CD4-positive, alpha-beta memory T cell (primary cell): ENCODE data around the gene ZDHHC20. TPM values are rescaled to one million over a fixed set of nuclear protein-coding genes. Genes with fewer than 3 reads are reported as not detected.
"Not testable (repeated sequence)": the region's sequence is repeated elsewhere in the genome, so short reads cannot be mapped to it uniquely, and the experiment has no call there.

Experiments
- CTCF ChIA-PET: fragments of 350-600 bp; sonication (Branson Sonifier 250); formaldehyde crosslinking; loops from one replicate; lab custom pipeline; 2021; ENCODE audit warnings: inconsistent platforms; ENCODE audit not compliant: partially characterized antibody; lab: Charles Lee
- POLR2A ChIA-PET: fragments of 350-600 bp; sonication (Branson Sonifier 250); formaldehyde crosslinking; loops from one replicate; lab custom pipeline; 2021; ENCODE audit not compliant: partially characterized antibody; lab: Charles Lee
- DNase-seq, 5 donors: peaks; one replicate each; pipeline versions ENCODE4 v3.0.0 to v3.0.0-alpha.2; 2020 to 2022; ENCODE audit warnings: mixed read lengths in 1 of 5
- H3K27ac ChIP-seq: one replicate; pipeline ENCODE4 v1.7.0; 2013; ENCODE audit warnings: low read depth, low read length
- H3K27me3 ChIP-seq: 2 replicates; pipeline ENCODE4 v1.7.0; 2013; ENCODE audit warnings: mild to moderate bottlenecking, low read length, moderate library complexity; ENCODE audit not compliant: insufficient read depth
- H3K36me3 ChIP-seq: 2 replicates; pipeline ENCODE4 v1.7.0; 2013; ENCODE audit warnings: mild to moderate bottlenecking, low read length, moderate library complexity; ENCODE audit not compliant: insufficient read depth
- H3K4me1 ChIP-seq: 2 replicates; pipeline ENCODE4 v1.7.0; 2013; ENCODE audit warnings: mild to moderate bottlenecking, low read length, moderate library complexity; ENCODE audit not compliant: insufficient read depth
- H3K4me3 ChIP-seq, 2 donors: one replicate each; pipeline ENCODE4 v1.7.0; 2013; ENCODE audit warnings: low read length in 2 of 2, mild to moderate bottlenecking in 1 of 2
- H3K9me3 ChIP-seq, 2 donors: one replicate each; pipeline ENCODE4 v1.7.0; 2013; ENCODE audit warnings: low read length in 2 of 2, control low read depth in 1 of 2; ENCODE audit not compliant: control insufficient read depth in 1 of 2
- H3K27ac Mint-ChIP-seq, 7 donors: one replicate each; pipeline ENCODE4 v1.8.0; 2020 to 2021; ENCODE audit warnings: mixed read lengths in 7 of 7, mild to moderate bottlenecking in 6 of 7, inconsistent platforms in 3 of 7, moderate library complexity in 3 of 7
- H3K27me3 Mint-ChIP-seq, 2 donors: one replicate each; pipeline ENCODE4 v1.8.0; 2020 to 2021; ENCODE audit warnings: mixed read lengths in 2 of 2
- H3K36me3 Mint-ChIP-seq, 2 donors: one replicate each; pipeline ENCODE4 v1.8.0; 2020 to 2021; ENCODE audit warnings: mixed read lengths in 2 of 2, inconsistent platforms in 1 of 2, mild to moderate bottlenecking in 1 of 2
- H3K4me1 Mint-ChIP-seq, 4 donors: one replicate each; pipeline ENCODE4 v1.8.0; 2020 to 2021; ENCODE audit warnings: mixed read lengths in 4 of 4, mild to moderate bottlenecking in 1 of 4
- H3K4me3 Mint-ChIP-seq, 8 donors: one replicate each; pipeline ENCODE4 v1.8.0; 2020 to 2021; ENCODE audit warnings: mixed read lengths in 8 of 8, mild to moderate bottlenecking in 7 of 8, moderate library complexity in 6 of 8, inconsistent platforms in 3 of 8
- H3K9me3 Mint-ChIP-seq, 8 donors: one replicate each; pipeline ENCODE4 v1.8.0; 2020 to 2021; ENCODE audit warnings: mixed read lengths in 8 of 8, mild to moderate bottlenecking in 5 of 8, inconsistent platforms in 3 of 8, moderate library complexity in 1 of 8
- intact Hi-C: fragments of 100-400 bp; cut with micrococcal nuclease; formaldehyde crosslinking; loops from one replicate; pipeline ENCODE4 v1.15.1; 2023
- polyA plus RNA-seq, 2 donors: library from polyadenylated mRNA; unstranded; fragments of 300-500 nt; fragmentation: Illumina TruSeq; gene quantifications; one replicate each; pipeline ENCODE4 v1.2.3, GENCODE V29; 2021
- total RNA-seq, 2 experiments: library from RNA; stranded (reverse); gene quantifications; one replicate each; pipeline ENCODE4 v1.2.3, GENCODE V29; 2021

The ZDHHC20 gene
- total and polyA plus RNA-seq, 4 experiments from 2014 or later: 29.4 to 72.3 (median 51.8) TPM

- H3K9me3 Mint-ChIP-seq: peaks cover 2 to 29% (median 22%) of the 10 kb centered on the region in 8 donors
- CTCF ChIA-PET: interaction anchor here (1.6 kb wide), 1 partner anchor 50 kb away, joined by 4 read pairs; no protein-coding TSS in a partner anchor
- intact Hi-C loops: no loop called here
- Histone ChIP-seq H3K27ac (no peak overlapping the region), H3K9me3 (peaks cover 0 to 13% of the 10 kb centered on the region in 2 donors), H3K27me3 (no peaks in the 10 kb centered on the region), H3K4me1 (peaks cover 7% of the 10 kb centered on the region), H3K36me3 (no peaks in the 10 kb centered on the region), H3K4me3 (no peak overlapping the region)
- H3K36me3 Mint-ChIP-seq: peaks cover 35 to 42% of the 10 kb centered on the region in 2 donors
- no peak for DNase-seq
- peak overlapping the region in 3 of 7 donors; percentile 1 to 15 (median 4) for H3K27ac Mint-ChIP-seq
- POLR2A ChIA-PET: no interaction called here
- peak overlapping the region in 1 of 8 donors; percentile 9 for H3K4me3 Mint-ChIP-seq
- H3K4me1 Mint-ChIP-seq: peaks cover 19 to 35% (median 28%) of the 10 kb centered on the region in 4 donors
- no peaks in the 10 kb centered on the region for H3K27me3 Mint-ChIP-seq
These were observed 32.9 kb downstream of the ZDHHC20 start for GRCh38 chr13:21426238-21426637.

DNA sequence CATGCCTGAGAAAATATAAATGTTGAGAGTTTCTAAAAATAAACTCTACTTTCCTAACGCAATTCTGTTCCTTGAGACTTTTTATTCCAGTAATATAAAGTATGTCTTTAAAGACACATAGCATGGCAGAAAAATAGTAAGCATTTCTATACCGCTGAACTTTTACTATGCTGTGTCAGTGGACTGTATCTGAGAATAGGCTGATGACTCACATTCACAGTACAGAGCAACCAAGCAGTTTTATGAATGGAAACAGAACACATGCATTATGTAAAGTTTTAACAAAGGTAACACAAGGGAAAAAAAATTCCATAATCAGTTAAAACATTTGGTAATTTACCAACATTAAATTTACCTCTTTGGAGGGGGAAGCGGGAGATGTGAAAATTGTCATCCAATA is 38.4 kb downstream of the ZDHHC20 start:
- peaks cover 7 to 31% of the 10 kb centered on the region in 2 donors for H3K36me3 Mint-ChIP-seq
- H3K27me3 ChIP-seq: no peaks in the 10 kb centered on the region
- H3K36me3 ChIP-seq: no peaks in the 10 kb centered on the region
- H3K27ac ChIP-seq: no peak overlapping the region
- H3K27ac Mint-ChIP-seq: peak overlapping the region in 2 of 7 donors; percentile 15 to 37
- no peaks in the 10 kb centered on the region for H3K9me3 ChIP-seq
- H3K4me1 Mint-ChIP-seq: peaks cover 8 to 14% (median 14%) of the 10 kb centered on the region in 4 donors
- H3K4me3 Mint-ChIP-seq: no peak overlapping the region
- no peak for DNase-seq
- H3K4me3 ChIP-seq: no peak overlapping the region
- POLR2A ChIA-PET: no interaction called here
- H3K27me3 Mint-ChIP-seq: no peaks in the 10 kb centered on the region
- CTCF ChIA-PET: no interaction called here
- peaks cover under 1% of the 10 kb centered on the region for H3K4me1 ChIP-seq
- H3K9me3 Mint-ChIP-seq: no peaks in the 10 kb centered on the region
- intact Hi-C loops: no loop called here

GRCh38 chr13:21413013-21413412 is 46.1 kb downstream of the ZDHHC20 start:
- H3K27ac Mint-ChIP-seq: no peak overlapping the region
- ChIA-PET POLR2A (no interaction called here), CTCF (no interaction called here)
- no peaks in the 10 kb centered on the region for H3K27me3 ChIP-seq
- H3K36me3 Mint-ChIP-seq: peaks cover 55 to 59% of the 10 kb centered on the region in 2 donors
- H3K36me3 ChIP-seq: peaks cover 22% of the 10 kb centered on the region
- no peak overlapping the region for H3K4me3 Mint-ChIP-seq
- H3K4me1 ChIP-seq: no peaks in the 10 kb centered on the region
- no peak overlapping the region for H3K4me3 ChIP-seq
- peaks cover 0 to 9% (median 5%) of the 10 kb centered on the region in 4 donors for H3K4me1 Mint-ChIP-seq
- no peaks in the 10 kb centered on the region for H3K27me3 Mint-ChIP-seq
- H3K27ac ChIP-seq: no peak overlapping the region
- H3K9me3 Mint-ChIP-seq: peaks cover 0 to 5% (median 4%) of the 10 kb centered on the region in 8 donors
- no peaks in the 10 kb centered on the region for H3K9me3 ChIP-seq
- intact Hi-C loops: no loop called here
- DNase-seq: no peak

GRCh38 chr13:21410453-21410852 is 48.6 kb downstream of the ZDHHC20 start:
- H3K9me3 ChIP-seq, H3K27ac ChIP-seq, H3K4me1 ChIP-seq, DNase-seq, H3K27me3 ChIP-seq, POLR2A ChIA-PET, H3K4me3 ChIP-seq, H3K27me3 Mint-ChIP-seq, H3K4me3 Mint-ChIP-seq, intact Hi-C loops: not testable (repeated sequence)
- Mint-ChIP-seq H3K27ac (peak overlapping the region in 1 of 7 donors; percentile 29), H3K9me3 (peaks cover 0 to 12% (median 10%) of the 10 kb centered on the region in 8 donors), H3K36me3 (peaks cover 66 to 72% of the 10 kb centered on the region in 2 donors), H3K4me1 (peaks cover 0 to 11% (median 4%) of the 10 kb centered on the region in 4 donors)
- peaks cover 22% of the 10 kb centered on the region for H3K36me3 ChIP-seq
- CTCF ChIA-PET: interaction anchor here (0.9 kb wide), 1 partner anchor 10 kb away, joined by 3 read pairs; no protein-coding TSS in a partner anchor

DNA sequence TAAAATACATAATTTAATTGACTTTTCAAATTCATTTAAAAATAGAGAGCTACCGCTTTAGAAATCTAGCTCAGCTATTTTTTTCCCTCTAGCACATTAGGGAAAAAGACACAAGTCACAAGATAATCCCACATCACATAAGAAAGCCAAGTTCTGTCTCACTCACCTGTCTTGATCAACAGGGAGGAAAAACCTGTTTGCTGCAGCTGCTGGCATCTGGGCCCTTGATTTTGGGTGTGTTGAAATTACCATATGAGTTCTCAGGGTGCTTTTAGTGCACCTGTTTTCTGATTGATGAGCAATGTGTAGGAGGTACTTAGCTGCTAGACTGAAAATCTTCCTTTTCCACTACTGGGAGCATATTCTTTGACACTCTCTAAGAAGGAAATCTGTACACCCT is 53.8 kb downstream of the ZDHHC20 start:
- H3K4me1 Mint-ChIP-seq: peaks cover 11 to 28% (median 15%) of the 10 kb centered on the region in 4 donors
- peak overlapping the region in 1 of 7 donors; percentile 30 for H3K27ac Mint-ChIP-seq
- no peaks in the 10 kb centered on the region for H3K27me3 Mint-ChIP-seq
- no peak for DNase-seq
- H3K36me3 Mint-ChIP-seq: peaks cover 48 to 62% of the 10 kb centered on the region in 2 donors
- no peaks in the 10 kb centered on the region for H3K27me3 ChIP-seq
- H3K9me3 ChIP-seq: no peaks in the 10 kb centered on the region
- H3K36me3 ChIP-seq: peaks cover 6% of the 10 kb centered on the region
- H3K27ac ChIP-seq: no peak overlapping the region
- POLR2A ChIA-PET: no interaction called here
- intact Hi-C loops: no loop called here
- H3K4me3 ChIP-seq: no peak overlapping the region
- H3K9me3 Mint-ChIP-seq: peaks cover 0 to 12% (median 9%) of the 10 kb centered on the region in 8 donors
- CTCF ChIA-PET: interaction anchor here (1.1 kb wide), 1 partner anchor 62 kb away, joined by 3 read pairs; no protein-coding TSS in a partner anchor
- no peak overlapping the region for H3K4me3 Mint-ChIP-seq
- peaks cover 2% of the 10 kb centered on the region for H3K4me1 ChIP-seq

DNA sequence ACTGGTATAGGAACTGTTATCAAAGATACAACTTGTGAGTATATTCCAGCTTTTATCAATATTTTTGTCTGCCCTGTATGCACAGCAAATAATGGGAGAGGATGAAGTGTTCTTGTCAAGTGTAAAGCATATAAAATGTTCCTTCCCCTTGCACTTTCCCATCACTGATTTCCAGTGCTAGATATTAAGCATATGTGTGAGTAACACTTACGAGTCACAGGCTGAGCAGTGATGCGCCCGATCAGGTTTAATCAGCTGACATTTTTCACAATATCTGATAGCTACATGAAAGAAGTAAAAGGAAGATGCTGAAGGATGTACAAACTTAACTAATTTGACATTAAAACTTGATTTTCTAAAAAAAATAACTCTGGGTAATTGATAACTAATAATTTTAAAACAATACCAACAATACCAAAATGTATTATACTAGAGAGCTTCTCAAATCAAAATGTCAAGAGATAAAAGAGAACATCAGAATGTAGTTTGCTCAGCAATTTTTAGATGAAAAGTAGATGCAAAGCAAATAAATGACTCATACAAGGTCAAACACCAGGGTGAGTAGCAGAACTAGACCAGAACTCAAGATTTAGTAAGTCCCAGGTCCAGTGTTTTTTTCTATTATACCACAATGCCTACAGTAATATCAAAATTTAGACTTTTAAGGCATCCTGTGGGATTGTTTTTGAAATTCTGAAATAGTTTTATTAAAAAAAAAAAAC is 56.4 kb downstream of the ZDHHC20 start:
- Histone ChIP-seq H3K27ac (no peak overlapping the region), H3K4me3 (no peak overlapping the region), H3K9me3 (no peaks in the 10 kb centered on the region), H3K36me3 (no peaks in the 10 kb centered on the region), H3K27me3 (no peaks in the 10 kb centered on the region), H3K4me1 (peaks cover 15% of the 10 kb centered on the region)
- no peak for DNase-seq
- peaks cover 0 to 8% (median 4%) of the 10 kb centered on the region in 8 donors for H3K9me3 Mint-ChIP-seq
- ChIA-PET POLR2A (no interaction called here), CTCF (interaction anchor here (0.8 kb wide), 1 partner anchor 73 kb away, joined by 3 read pairs; no protein-coding TSS in a partner anchor)
- peaks cover 30 to 50% of the 10 kb centered on the region in 2 donors for H3K36me3 Mint-ChIP-seq
- intact Hi-C loops: loop anchor here (5.0 kb wide), 1 partner anchor 35 kb away; no protein-coding TSS in a partner anchor
- H3K4me3 Mint-ChIP-seq: no peak overlapping the region
- no peaks in the 10 kb centered on the region for H3K27me3 Mint-ChIP-seq
- peaks cover 21 to 43% (median 27%) of the 10 kb centered on the region in 4 donors for H3K4me1 Mint-ChIP-seq
- H3K27ac Mint-ChIP-seq: peak overlapping the region in 3 of 7 donors; percentile 2 to 67 (median 59)

- H3K4me3 ChIP-seq: no peak overlapping the region
- CTCF ChIA-PET: interaction anchor here (1.2 to 2.3 kb wide), 2 partner anchors 11 to 77 kb away, joined by 3 to 6 read pairs; no protein-coding TSS in a partner anchor
- intact Hi-C loops: loop anchor here (2.0 to 5.0 kb wide), 2 partner anchors 38 to 59 kb away; partner anchors contain the start of gene ZDHHC20
- H3K27ac Mint-ChIP-seq: peak overlapping the region in 4 of 7 donors; percentile 2 to 78 (median 57)
- no peaks in the 10 kb centered on the region for H3K27me3 Mint-ChIP-seq
- POLR2A ChIA-PET: no interaction called here
- no peaks in the 10 kb centered on the region for H3K36me3 ChIP-seq
- peaks cover 37% of the 10 kb centered on the region for H3K4me1 ChIP-seq
- no peak overlapping the region for H3K27ac ChIP-seq
- DNase-seq: peak in 3 of 5 donors; percentile 3 to 20 (median 12)
- no peaks in the 10 kb centered on the region for H3K9me3 Mint-ChIP-seq
- H3K9me3 ChIP-seq: no peaks in the 10 kb centered on the region
- H3K27me3 ChIP-seq: no peaks in the 10 kb centered on the region
- H3K36me3 Mint-ChIP-seq: peaks cover 14 to 37% of the 10 kb centered on the region in 2 donors
- peaks cover 33 to 66% (median 43%) of the 10 kb centered on the region in 4 donors for H3K4me1 Mint-ChIP-seq
- peak overlapping the region in 5 of 8 donors; percentile 44 to 60 (median 49) for H3K4me3 Mint-ChIP-seq
These were observed 59.4 kb downstream of the ZDHHC20 start for GRCh38 chr13:21399741-21400140.
